ENCODE measurements around the gene ANKRD52. TPM values are rescaled to one million over a fixed set of nuclear protein-coding genes. Genes with fewer than 3 reads are reported as not detected.

The ANKRD52 gene
- total and polyA plus RNA-seq, 4 donors = 5.4 to 13.6 (median 9.3) TPM

DNA sequence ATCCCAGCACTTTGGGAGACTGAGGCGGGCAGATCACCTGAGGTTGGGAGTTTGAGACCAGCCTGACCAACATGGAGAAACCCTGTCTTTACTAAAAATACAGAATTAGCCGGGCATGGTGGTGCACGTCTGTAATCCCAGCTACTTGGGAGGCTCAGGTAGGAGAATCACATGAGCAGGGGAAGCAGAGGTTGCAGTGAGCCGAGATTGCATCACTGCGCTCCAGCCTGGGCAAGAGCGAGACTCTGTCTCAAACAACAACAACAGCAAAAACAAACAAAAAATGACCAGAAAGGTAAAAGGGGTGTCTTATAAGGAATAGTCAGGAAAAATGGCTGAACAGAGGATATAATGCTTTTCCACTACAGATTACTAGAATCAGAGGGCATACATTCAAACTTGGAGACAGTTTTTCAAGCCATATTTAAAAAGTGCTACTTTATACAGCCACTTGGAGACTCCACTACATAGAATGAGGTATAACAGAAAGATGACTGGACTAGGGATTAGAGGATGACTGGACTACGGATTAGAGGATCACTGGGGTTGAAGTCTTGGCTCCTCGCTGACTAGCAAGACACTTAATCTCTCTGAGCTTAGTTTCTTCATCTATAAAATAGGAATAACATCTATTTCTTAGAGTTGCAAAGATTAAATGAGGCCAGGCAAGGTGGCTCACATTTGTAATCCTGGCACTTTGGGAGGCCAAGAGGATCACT lies 46.8 kb upstream of the ANKRD52 start:
- H3K27ac ChIP-seq (ENCODE audit: low read depth in 1 of 2, low read length in 2 of 2) = peak overlapping the region in 1 of 2 donors; percentile 47
- no peak overlapping the region for H3K9ac ChIP-seq (ENCODE audit: low read depth in 1 of 2, low read length in 2 of 2)
- H3K27me3 ChIP-seq (ENCODE audit: control insufficient read depth in 4 of 4, insufficient read depth in 4 of 4, low read length in 3 of 4) = no peaks in the 10 kb centered on the region
- peaks cover 3 to 14% (median 10%) of the 10 kb centered on the region in 4 donors for H3K36me3 ChIP-seq (ENCODE audit: control insufficient read depth in 4 of 4, insufficient read depth in 3 of 4, low read depth in 1 of 4, low read length in 3 of 4)
- no peak overlapping the region for H3K4me3 ChIP-seq (ENCODE audit: low read depth in 1 of 3, low read length in 3 of 3)
- peaks cover 6 to 50% (median 39%) of the 10 kb centered on the region in 4 donors for H3K4me1 ChIP-seq (ENCODE audit: control insufficient read depth in 4 of 4, insufficient read depth in 4 of 4, low read length in 3 of 4)
- TF ChIP-seq TAF1 (conservative IDR thresholded peaks at IDR 0.05) (no peak), GABPA (IDR thresholded peaks at IDR 0.05 in 1 of 2, conservative IDR thresholded peaks at IDR 0.05 in 1 of 2) (no peak), JUND (IDR thresholded peaks at IDR 0.05) (no peak), RAD21 (IDR thresholded peaks at IDR 0.05) (peak in 1 of 2 donors; percentile 8), RXRA (IDR thresholded peaks at IDR 0.05) (peak in 1 of 2 donors; percentile 21), FOXA1 (IDR thresholded peaks at IDR 0.05) (no peak), HNF4A (conservative IDR thresholded peaks at IDR 0.05) (peak in 1 of 2 donors; percentile 11), EGR1 (IDR thresholded peaks at IDR 0.05; ENCODE audit: low read depth in 2 of 2) (no peak), NR2F2 (IDR thresholded peaks at IDR 0.05) (no peak), FOXA2 (IDR thresholded peaks at IDR 0.05) (no peak), YY1 (IDR thresholded peaks at IDR 0.05) (no peak), HNF4G (IDR thresholded peaks at IDR 0.05) (no peak), SP1 (IDR thresholded peaks at IDR 0.05) (no peak)
- TF ChIP-seq, protein P1, sequence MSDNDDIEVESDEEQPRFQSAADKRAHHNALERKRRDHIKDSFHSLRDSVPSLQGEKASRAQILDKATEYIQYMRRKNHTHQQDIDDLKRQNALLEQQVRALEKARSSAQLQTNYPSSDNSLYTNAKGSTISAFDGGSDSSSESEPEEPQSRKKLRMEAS (IDR thresholded peaks at IDR 0.05) = no peak
- TF ChIP-seq, protein P2, sequence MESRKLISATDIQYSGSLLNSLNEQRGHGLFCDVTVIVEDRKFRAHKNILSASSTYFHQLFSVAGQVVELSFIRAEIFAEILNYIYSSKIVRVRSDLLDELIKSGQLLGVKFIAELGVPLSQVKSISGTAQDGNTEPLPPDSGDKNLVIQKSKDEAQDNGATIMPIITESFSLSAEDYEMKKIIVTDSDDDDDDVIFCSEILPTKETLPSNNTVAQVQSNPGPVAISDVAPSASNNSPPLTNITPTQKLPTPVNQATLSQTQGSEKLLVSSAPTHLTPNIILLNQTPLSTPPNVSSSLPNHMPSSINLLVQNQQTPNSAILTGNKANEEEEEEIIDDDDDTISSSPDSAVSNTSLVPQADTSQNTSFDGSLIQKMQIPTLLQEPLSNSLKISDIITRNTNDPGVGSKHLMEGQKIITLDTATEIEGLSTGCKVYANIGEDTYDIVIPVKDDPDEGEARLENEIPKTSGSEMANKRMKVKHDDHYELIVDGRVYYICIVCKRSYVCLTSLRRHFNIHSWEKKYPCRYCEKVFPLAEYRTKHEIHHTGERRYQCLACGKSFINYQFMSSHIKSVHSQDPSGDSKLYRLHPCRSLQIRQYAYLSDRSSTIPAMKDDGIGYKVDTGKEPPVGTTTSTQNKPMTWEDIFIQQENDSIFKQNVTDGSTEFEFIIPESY (IDR thresholded peaks at IDR 0.05) = no peak
- TF ChIP-seq, protein P3, sequence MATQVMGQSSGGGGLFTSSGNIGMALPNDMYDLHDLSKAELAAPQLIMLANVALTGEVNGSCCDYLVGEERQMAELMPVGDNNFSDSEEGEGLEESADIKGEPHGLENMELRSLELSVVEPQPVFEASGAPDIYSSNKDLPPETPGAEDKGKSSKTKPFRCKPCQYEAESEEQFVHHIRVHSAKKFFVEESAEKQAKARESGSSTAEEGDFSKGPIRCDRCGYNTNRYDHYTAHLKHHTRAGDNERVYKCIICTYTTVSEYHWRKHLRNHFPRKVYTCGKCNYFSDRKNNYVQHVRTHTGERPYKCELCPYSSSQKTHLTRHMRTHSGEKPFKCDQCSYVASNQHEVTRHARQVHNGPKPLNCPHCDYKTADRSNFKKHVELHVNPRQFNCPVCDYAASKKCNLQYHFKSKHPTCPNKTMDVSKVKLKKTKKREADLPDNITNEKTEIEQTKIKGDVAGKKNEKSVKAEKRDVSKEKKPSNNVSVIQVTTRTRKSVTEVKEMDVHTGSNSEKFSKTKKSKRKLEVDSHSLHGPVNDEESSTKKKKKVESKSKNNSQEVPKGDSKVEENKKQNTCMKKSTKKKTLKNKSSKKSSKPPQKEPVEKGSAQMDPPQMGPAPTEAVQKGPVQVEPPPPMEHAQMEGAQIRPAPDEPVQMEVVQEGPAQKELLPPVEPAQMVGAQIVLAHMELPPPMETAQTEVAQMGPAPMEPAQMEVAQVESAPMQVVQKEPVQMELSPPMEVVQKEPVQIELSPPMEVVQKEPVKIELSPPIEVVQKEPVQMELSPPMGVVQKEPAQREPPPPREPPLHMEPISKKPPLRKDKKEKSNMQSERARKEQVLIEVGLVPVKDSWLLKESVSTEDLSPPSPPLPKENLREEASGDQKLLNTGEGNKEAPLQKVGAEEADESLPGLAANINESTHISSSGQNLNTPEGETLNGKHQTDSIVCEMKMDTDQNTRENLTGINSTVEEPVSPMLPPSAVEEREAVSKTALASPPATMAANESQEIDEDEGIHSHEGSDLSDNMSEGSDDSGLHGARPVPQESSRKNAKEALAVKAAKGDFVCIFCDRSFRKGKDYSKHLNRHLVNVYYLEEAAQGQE (IDR thresholded peaks at IDR 0.05) = no peak
- TF ChIP-seq, protein P4, sequence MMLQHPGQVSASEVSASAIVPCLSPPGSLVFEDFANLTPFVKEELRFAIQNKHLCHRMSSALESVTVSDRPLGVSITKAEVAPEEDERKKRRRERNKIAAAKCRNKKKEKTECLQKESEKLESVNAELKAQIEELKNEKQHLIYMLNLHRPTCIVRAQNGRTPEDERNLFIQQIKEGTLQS (IDR thresholded peaks at IDR 0.05) = peak; percentile 55
- TF ChIP-seq, protein P5, sequence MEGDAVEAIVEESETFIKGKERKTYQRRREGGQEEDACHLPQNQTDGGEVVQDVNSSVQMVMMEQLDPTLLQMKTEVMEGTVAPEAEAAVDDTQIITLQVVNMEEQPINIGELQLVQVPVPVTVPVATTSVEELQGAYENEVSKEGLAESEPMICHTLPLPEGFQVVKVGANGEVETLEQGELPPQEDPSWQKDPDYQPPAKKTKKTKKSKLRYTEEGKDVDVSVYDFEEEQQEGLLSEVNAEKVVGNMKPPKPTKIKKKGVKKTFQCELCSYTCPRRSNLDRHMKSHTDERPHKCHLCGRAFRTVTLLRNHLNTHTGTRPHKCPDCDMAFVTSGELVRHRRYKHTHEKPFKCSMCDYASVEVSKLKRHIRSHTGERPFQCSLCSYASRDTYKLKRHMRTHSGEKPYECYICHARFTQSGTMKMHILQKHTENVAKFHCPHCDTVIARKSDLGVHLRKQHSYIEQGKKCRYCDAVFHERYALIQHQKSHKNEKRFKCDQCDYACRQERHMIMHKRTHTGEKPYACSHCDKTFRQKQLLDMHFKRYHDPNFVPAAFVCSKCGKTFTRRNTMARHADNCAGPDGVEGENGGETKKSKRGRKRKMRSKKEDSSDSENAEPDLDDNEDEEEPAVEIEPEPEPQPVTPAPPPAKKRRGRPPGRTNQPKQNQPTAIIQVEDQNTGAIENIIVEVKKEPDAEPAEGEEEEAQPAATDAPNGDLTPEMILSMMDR (IDR thresholded peaks at IDR 0.05; ENCODE audit: low read depth, low read length, missing input control) = no peak
- H3K9me3 ChIP-seq (ENCODE audit: control insufficient read depth in 4 of 4, low read length in 3 of 4) = no peaks in the 10 kb centered on the region
- no peak for DNase-seq (ENCODE audit: low spot score)
- WGBS = 73% methylated on average over 8 of the region's 8 CpGs

Data from liver (tissue), 9 donors.